Measurements from ENCODE around the gene F8A2. TPM values are rescaled to one million over a fixed set of nuclear protein-coding genes. Genes with fewer than 3 reads are reported as not detected.
"Not testable (repeated sequence)": the region's sequence is repeated elsewhere in the genome, so short reads cannot be mapped to it uniquely, and the experiment has no call there.

The F8A2 gene
- total RNA-seq = not detected
- long read RNA-seq = 0 reads

DNA sequence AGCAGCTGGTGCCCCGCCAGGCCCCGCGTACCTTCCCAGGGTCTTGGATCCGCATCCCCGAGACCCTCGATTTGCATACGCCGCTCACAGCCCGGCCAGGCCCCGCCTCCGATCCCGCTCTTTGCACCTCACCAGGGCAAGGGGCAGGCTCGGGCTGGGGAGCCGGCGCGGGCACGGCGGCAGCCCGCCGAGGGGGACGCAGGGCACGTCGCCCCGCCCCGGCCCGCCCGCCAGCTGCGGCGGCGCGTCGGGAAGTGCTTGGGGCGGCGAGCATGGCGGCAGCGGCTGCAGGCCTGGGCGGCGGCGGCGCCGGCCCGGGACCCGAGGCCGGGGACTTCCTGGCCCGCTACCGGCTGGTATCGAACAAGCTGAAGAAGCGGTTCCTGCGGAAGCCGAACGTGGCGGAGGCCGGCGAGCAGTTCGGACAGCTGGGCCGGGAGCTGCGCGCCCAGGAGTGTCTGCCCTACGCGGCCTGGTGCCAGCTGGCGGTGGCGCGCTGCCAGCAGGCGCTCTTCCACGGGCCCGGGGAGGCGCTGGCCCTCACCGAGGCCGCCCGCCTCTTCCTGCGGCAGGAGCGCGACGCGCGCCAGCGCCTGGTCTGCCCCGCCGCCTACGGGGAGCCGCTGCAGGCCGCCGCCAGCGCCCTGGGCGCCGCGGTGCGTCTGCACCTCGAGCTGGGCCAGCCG, at the start of gene F8A2:
Gene F8A2 (plus strand): TSS at position 253 of the 686 bp plus-strand sequence. CDS start 20 bp downstream, at position 273.
- ATAC-seq = peak; percentile 89
- intact Hi-C loops (cut with DNase I); DNase-seq (ENCODE audit: missing footprints): not testable (repeated sequence)

DNA sequence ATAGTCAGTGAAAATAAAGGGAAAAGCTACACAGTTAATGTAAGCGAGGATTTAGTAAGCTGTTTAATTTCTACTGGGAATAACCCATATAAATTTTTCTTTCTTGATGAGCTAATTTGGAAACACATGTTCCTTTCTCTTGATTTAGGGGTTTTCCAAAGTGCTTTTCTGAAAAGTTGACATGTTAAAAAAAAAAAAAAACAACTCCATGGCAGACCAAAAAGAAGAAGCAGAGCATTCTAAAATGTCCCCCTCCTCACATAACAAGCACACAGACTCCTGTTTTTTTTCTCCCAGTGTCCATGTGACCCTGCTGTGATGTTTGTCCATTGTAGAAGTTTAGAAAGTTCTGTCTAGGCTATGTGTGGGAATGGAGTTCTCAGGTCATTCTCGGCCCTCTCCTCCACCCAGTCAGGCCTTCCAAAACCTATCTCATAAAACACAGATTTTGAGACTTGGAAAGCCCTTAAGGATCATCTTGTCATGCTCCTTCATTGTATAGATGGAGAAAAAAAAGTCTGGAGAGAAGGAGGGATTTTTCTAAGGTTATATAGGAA, 48.3 kb upstream of the F8A2 start:
- intact Hi-C loops (cut with DNase I) = no loop called here
- no peak for DNase-seq (ENCODE audit: missing footprints)
- no peak for ATAC-seq

- DNase-seq (ENCODE audit: missing footprints) (no peak), ATAC-seq (peak; percentile 81)
- intact Hi-C loops (cut with DNase I) = no loop called here
Measured at GRCh38 chrX:155334486-155335336, 47.2 kb upstream of the F8A2 start, which contains the start of gene CLIC2. Gene CLIC2 (minus strand): TSS chrX:155334614. CDS start chrX:155334427, 187 bp downstream.

DNA sequence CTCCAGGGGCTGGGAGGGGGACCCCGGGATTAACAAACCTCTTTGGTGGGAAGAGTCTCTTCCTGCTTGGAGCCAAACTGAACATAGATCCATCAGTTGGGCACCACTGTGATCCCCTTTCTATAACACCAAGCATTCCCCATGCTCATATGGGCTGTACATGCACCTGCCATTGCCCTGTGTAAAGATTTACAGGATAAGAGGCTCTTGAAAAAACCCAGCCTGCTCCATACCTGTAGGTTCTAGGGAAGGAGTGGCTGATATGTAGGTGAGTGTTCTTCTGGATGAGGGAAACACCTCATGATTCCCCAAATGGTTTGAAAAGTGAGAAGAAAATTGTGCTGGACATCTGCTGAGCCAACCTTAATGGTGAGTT, 46.6 kb upstream of the F8A2 start:
- ATAC-seq; DNase-seq (ENCODE audit: missing footprints); intact Hi-C loops (cut with DNase I): not testable (repeated sequence)

DNA sequence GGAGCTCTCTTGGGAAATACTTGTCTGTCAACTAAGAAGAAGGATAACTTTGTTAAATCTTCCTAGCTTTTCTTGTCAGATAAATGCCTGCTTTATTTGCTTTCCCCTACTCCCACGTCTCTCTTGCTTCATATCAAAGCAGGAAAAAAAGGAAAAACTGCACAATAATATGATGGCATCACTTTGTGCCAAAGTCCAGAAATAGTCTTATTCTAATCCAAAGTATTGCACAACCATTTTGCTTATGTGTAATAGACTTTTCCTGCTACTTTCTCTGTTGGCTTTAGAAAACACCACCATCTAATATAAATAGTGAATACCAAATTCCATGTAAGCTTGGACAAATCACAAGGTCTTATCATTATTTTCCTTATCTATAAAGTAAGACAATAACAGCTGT, 36.2 kb upstream of the F8A2 start:
- intact Hi-C loops (cut with DNase I); DNase-seq (ENCODE audit: missing footprints); ATAC-seq: not testable (repeated sequence)

DNA sequence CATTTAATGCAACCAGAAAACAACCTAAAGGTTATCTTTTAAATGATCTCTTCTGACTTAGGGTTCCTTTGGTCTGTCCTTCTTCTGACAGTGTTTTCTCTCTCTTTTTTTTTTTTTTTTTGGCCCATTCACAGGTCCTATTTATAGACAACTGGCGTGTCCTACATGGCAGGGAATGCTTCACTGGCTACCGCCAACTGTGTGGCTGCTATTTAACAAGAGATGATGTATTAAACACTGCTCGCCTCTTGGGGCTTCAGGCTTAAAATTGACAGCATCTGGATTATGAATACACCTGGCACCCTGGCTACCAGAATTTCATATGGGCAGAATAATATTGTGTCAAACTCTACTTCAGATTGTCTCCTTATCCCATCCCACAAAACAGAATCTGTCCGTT, 32.4 kb upstream of the F8A2 start:
- DNase-seq (ENCODE audit: missing footprints); intact Hi-C loops (cut with DNase I); ATAC-seq: not testable (repeated sequence)

DNA sequence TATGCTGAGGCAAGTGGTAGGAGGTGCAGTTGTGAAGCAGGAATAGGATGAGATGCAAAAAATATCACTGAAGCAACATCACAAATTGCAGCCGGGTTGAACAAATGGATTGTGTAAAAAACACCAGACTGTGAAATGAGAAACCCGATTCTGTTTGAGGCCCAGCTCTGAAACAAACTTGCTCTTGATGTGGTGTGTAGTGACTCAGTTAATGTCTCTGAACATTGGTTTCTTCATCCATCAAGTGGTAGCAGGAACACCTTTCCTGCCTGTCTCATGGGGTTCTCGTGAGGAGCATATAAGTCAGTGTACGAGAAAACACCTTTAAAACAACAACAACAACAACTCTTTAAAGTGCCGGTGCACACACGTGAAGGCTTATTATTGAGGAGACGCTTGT, 18.2 kb upstream of the F8A2 start:
- ATAC-seq = not testable (repeated sequence)

GRCh38 chrX:155373777-155374458, 8.0 kb upstream of the F8A2 start:
- DNase-seq (ENCODE audit: missing footprints); intact Hi-C loops (cut with DNase I): not testable (repeated sequence)
- ATAC-seq = peak; percentile 13

More for the DNA sequence above, 18.2 kb upstream of the F8A2 start:
- DNase-seq (ENCODE audit: missing footprints); intact Hi-C loops (cut with DNase I): not testable (repeated sequence)

GRCh38 chrX:155379802-155380201, 2.1 kb upstream of the F8A2 start:
- ATAC-seq; DNase-seq (ENCODE audit: missing footprints); intact Hi-C loops (cut with DNase I): not testable (repeated sequence)

- ATAC-seq = peak; percentile 64
- intact Hi-C loops (cut with DNase I); DNase-seq (ENCODE audit: missing footprints): not testable (repeated sequence)
Measured at GRCh38 chrX:155382529-155382967, 653 bp downstream of the F8A2 start.

DNA sequence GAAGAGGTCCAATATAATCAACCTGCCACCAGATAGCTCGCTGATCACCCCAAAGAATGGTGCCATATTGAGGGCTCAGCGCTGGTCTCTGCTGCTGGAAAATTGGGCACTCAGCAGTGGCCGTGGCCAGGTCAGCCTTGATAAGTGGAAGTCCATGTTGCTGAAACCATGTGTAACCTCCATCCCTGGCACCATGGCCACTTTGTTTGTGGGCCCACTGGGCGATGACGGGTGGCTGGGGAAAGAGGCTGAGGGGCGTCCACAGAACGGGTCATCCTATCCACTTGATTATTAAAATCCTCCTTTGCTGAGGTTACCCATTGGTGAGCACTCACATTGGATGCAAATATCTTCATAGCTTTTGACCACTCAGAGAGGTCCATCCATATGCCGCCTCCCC, 7.7 kb downstream of the F8A2 start:
- intact Hi-C loops (cut with DNase I) = no loop called here
- ATAC-seq (no peak), DNase-seq (ENCODE audit: missing footprints) (no peak)

- DNase-seq (ENCODE audit: missing footprints); intact Hi-C loops (cut with DNase I); ATAC-seq: not testable (repeated sequence)
Measured at GRCh38 chrX:155394747-155395276, 12.9 kb downstream of the F8A2 start.

DNA sequence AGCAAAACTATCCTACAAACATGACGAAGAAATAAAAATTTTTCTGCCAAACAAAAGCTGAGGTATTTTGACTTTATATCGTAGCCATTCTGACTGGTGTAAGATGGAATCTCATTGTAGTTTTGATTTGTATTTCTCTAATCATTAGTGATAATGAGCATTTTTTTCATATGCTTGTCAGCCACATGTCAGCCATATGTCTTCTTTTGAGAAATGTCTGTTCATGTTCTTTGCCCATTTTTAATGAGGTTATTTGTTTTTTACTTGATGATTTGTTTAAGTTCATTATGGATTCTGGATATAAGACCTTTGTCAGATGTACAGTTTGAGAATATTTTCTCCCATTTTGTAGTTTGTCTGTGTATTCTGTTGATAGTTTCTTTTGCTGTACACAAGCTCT, 24.5 kb downstream of the F8A2 start:
- ATAC-seq = no peak
- intact Hi-C loops (cut with DNase I) = no loop called here
- no peak for DNase-seq (ENCODE audit: missing footprints)

DNA sequence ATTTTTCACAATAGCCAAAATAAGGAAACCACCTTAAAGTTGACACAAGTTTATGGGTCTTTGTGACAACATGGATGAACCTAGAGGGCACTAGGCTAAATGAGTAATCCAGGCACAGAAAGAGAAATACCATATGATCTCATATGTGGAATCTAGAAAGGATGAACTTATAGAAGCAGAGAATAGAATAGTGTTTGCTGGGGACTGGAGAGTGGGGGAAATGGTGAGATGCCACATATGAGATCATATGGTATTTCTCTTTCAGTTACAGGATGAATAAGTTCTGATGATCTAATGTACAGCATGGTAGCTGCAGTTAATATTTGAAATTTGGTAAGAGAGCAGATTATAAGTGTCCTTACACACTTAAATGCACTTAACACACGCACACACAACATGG, 35.9 kb downstream of the F8A2 start:
- intact Hi-C loops (cut with DNase I) = no loop called here
- DNase-seq (ENCODE audit: missing footprints) (no peak), ATAC-seq (no peak)

Small RNA genes within 50 kb of the gene (microRNA-seq; reads per million reads assigned to microRNA genes)
- not detected for gene MIR1184-2

Other genes with a start within 250 kb of the F8A2 start
- 74.8 TPM for gene VBP1, start 165.6 kb upstream of the F8A2 start, total RNA-seq
- gene RAB39B, start 117.6 kb upstream of the F8A2 start, total RNA-seq = 0.22 TPM
- 17.0 TPM for gene CLIC2, start 47.5 kb upstream of the F8A2 start, total RNA-seq
- gene F8A3, start 76.5 kb downstream of the F8A2 start, total RNA-seq = not detected
- 0.84 TPM for gene SPRY3, start 230.5 kb downstream of the F8A2 start, total RNA-seq
- 38.8 TPM for gene TMLHE, start 230.9 kb downstream of the F8A2 start, total RNA-seq